HFFc6 (cell line): ENCODE results near the gene UBAC2. TPM values are rescaled to one million over a fixed set of nuclear protein-coding genes. Genes with fewer than 3 reads are reported as not detected.

Source experiments
- DNase-seq: peaks from one replicate; pipeline ENCODE4 v3.0.0-alpha.2; 2018
- H3K27ac Mint-ChIP-seq: 2 replicates; pipeline ENCODE4 v1.8.0; 2020; ENCODE audit warnings: mild to moderate bottlenecking, mixed read lengths
- H3K27me3 Mint-ChIP-seq: 2 replicates; pipeline ENCODE4 v1.8.0; 2021; ENCODE audit warnings: mild to moderate bottlenecking, moderate library complexity, mixed read lengths; ENCODE audit not compliant: insufficient read depth
- H3K36me3 Mint-ChIP-seq: 2 replicates; pipeline ENCODE4 v1.8.0; 2021; ENCODE audit warnings: low read depth, mixed read lengths
- H3K4me1 Mint-ChIP-seq: 2 replicates; pipeline ENCODE4 v1.8.0; 2020; ENCODE audit warnings: low read depth, mixed read lengths
- H3K4me3 Mint-ChIP-seq: 2 replicates; pipeline ENCODE4 v1.8.0; 2020; ENCODE audit warnings: mild to moderate bottlenecking, moderate library complexity, mixed read lengths
- H3K9me3 Mint-ChIP-seq: 2 replicates; pipeline ENCODE4 v1.8.0; 2020; ENCODE audit warnings: mild to moderate bottlenecking, mixed read lengths
- CTCF ChIP-seq: fragments of 200-600 bp; sonication (generic); IDR thresholded peaks from 2 replicates; pipeline ENCODE4 v1.5.0; 2021; ENCODE audit warnings: antibody characterized with exemption, mild to moderate bottlenecking
- total RNA-seq, 6 experiments: library from RNA; stranded (reverse); fragmentation: NEBNext Ultra II Directional; extraction: Animal tissue kit (Norgen Biotek cat#: 25700); gene quantifications; 2 replicates in 1 of 6; 3 replicates in 5 of 6; pipeline ENCODE4 v1.2.3, GENCODE V29; 2021

UBAC2 gene
- total RNA-seq, 6 experiments from 2014 or later: 38.8 to 53.5 (median 46.4) TPM

GRCh38 chr13:99266827-99267226 lies 66.2 kb downstream of the UBAC2 start:
- TF ChIP-seq CTCF: no peak
- Mint-ChIP-seq H3K4me3 (no peak overlapping the region), H3K27ac (no peak overlapping the region), H3K4me1 (no peaks in the 10 kb centered on the region), H3K9me3 (no peaks in the 10 kb centered on the region), H3K36me3 (peaks cover under 1% of the 10 kb centered on the region), H3K27me3 (peaks cover 2% of the 10 kb centered on the region; the same call in 1 of the 2 replicates)
- DNase-seq: no peak

- Mint-ChIP-seq H3K27me3 (peaks cover 2% of the 10 kb centered on the region; the same call in 1 of the 2 replicates), H3K9me3 (no peaks in the 10 kb centered on the region), H3K36me3 (peaks cover 8% of the 10 kb centered on the region), H3K4me3 (no peak overlapping the region), H3K4me1 (no peaks in the 10 kb centered on the region), H3K27ac (no peak overlapping the region)
- no peak for TF ChIP-seq CTCF
- no peak for DNase-seq
These were observed 67.3 kb downstream of the UBAC2 start for GRCh38 chr13:99267927-99268326.

GRCh38 chr13:99268822-99269221 lies 68.2 kb downstream of the UBAC2 start:
- peaks cover 8% of the 10 kb centered on the region for H3K36me3 Mint-ChIP-seq
- TF ChIP-seq CTCF: no peak
- no peak overlapping the region for H3K27ac Mint-ChIP-seq
- H3K9me3 Mint-ChIP-seq: no peaks in the 10 kb centered on the region
- H3K4me3 Mint-ChIP-seq: no peak overlapping the region
- no peak for DNase-seq
- no peaks in the 10 kb centered on the region for H3K4me1 Mint-ChIP-seq
- H3K27me3 Mint-ChIP-seq: peaks cover 2% of the 10 kb centered on the region; the same call in 1 of the 2 replicates

- peaks cover 2% of the 10 kb centered on the region for H3K27me3 Mint-ChIP-seq
- H3K36me3 Mint-ChIP-seq: peaks cover 8% of the 10 kb centered on the region
- DNase-seq: peak; percentile 57
- TF ChIP-seq CTCF: peak; percentile 85
- H3K4me1 Mint-ChIP-seq: peaks cover 2% of the 10 kb centered on the region
- H3K9me3 Mint-ChIP-seq: no peaks in the 10 kb centered on the region
- H3K27ac Mint-ChIP-seq: no peak overlapping the region
- no peak overlapping the region for H3K4me3 Mint-ChIP-seq
These were observed 69.1 kb downstream of the UBAC2 start for GRCh38 chr13:99269627-99270241.

GRCh38 chr13:99270518-99270917 lies 69.9 kb downstream of the UBAC2 start:
- DNase-seq: no peak
- no peak overlapping the region for H3K27ac Mint-ChIP-seq
- peaks cover 8% of the 10 kb centered on the region for H3K36me3 Mint-ChIP-seq
- H3K27me3 Mint-ChIP-seq: peaks cover 2% of the 10 kb centered on the region
- no peaks in the 10 kb centered on the region for H3K9me3 Mint-ChIP-seq
- H3K4me3 Mint-ChIP-seq: no peak overlapping the region
- no peak for TF ChIP-seq CTCF
- H3K4me1 Mint-ChIP-seq: peaks cover 10% of the 10 kb centered on the region
